Colon (tissue), 2 donors: ENCODE results near the gene GUCD1.

Source experiments
- FAIRE-seq: peaks from 2 replicates; lab custom pipeline; 2012; peaks lifted over from hg19 to GRCh38; lab: Jason Lieb, UNC
- donor health status: control.
- donor health status: control.

The GUCD1 gene

GRCh38 chr22:24503137-24503842 lies 51.6 kb downstream of the GUCD1 start:
- no peak for FAIRE-seq

GRCh38 chr22:24502541-24502940 lies 52.4 kb downstream of the GUCD1 start:
- no peak for FAIRE-seq

GRCh38 chr22:24502034-24502433 lies 52.9 kb downstream of the GUCD1 start:
- no peak for FAIRE-seq

- no peak for FAIRE-seq
These were observed 53.5 kb downstream of the GUCD1 start for GRCh38 chr22:24501301-24502005.

GRCh38 chr22:24500277-24500820 lies 54.6 kb downstream of the GUCD1 start:
- no peak for FAIRE-seq

- no peak for FAIRE-seq
These were observed 55.1 kb downstream of the GUCD1 start for GRCh38 chr22:24499706-24500276.

- FAIRE-seq, result no peak
These were observed 56.1 kb downstream of the GUCD1 start for GRCh38 chr22:24498824-24499223.

GRCh38 chr22:24497841-24498258 lies 57.1 kb downstream of the GUCD1 start:
- no peak for FAIRE-seq

- no peak for FAIRE-seq
These were observed 58.3 kb downstream of the GUCD1 start for GRCh38 chr22:24496661-24497060.

GRCh38 chr22:24496234-24496633 lies 58.7 kb downstream of the GUCD1 start:
- no peak for FAIRE-seq

- no peak for FAIRE-seq
These were observed 59.6 kb downstream of the GUCD1 start for GRCh38 chr22:24495365-24495675.

GRCh38 chr22:24494528-24495364 lies 60.2 kb downstream of the GUCD1 start, which contains the start of gene UPB1:
UPB1 (plus strand) TSS chr22:24495332; CDS start chr22:24495404, 72 bp downstream.
- FAIRE-seq, result no peak

- no peak for FAIRE-seq
These were observed 60.8 kb downstream of the GUCD1 start for GRCh38 chr22:24494167-24494527.

- FAIRE-seq, result no peak
These were observed 62.5 kb downstream of the GUCD1 start for GRCh38 chr22:24492391-24492790.
